Natural killer cell treated with Interleukin-12 subunit alpha and Interleukin-12 subunit beta and Interleukin-15 and Interleukin-18, amount 100 ng/mL, for 72 hours (primary cell): ENCODE results near the gene DNAJC16. TPM values are rescaled to one million over a fixed set of nuclear protein-coding genes. Genes with fewer than 3 reads are reported as not detected.
"Not testable (repeated sequence)": the region's sequence is repeated elsewhere in the genome, so short reads cannot be mapped to it uniquely, and the experiment has no call there.

ENCODE experiments used
- ATAC-seq, 2 donors: fragments of 150-1000 bp; cut with Tn5 transposase in 1 of 2; sonication (Bioruptor Pico), chemical (Tn5 transposase) in 1 of 2; 2 replicates each; pipeline ENCODE4 v1.10.0; 2021
- DNase-seq: peaks from one replicate; pipeline ENCODE4 v3.0.0; 2022; ENCODE audit warnings: low spot score
- H3K27ac Mint-ChIP-seq, 2 donors: 1 replicate in 1 of 2; 2 replicates in 1 of 2; pipeline ENCODE4 v1.8.0; 2022; ENCODE audit warnings: mixed read lengths in 2 of 2, mild to moderate bottlenecking in 1 of 2, moderate library complexity in 1 of 2
- H3K27me3 Mint-ChIP-seq, 2 donors: 1 replicate in 1 of 2; 2 replicates in 1 of 2; pipeline ENCODE4 v1.8.0; 2022; ENCODE audit warnings: mixed read lengths in 2 of 2
- H3K36me3 Mint-ChIP-seq: one replicate; pipeline ENCODE4 v1.8.0; 2022; ENCODE audit warnings: mixed read lengths
- H3K4me1 Mint-ChIP-seq, 2 donors: 1 replicate in 1 of 2; 2 replicates in 1 of 2; pipeline ENCODE4 v1.8.0; 2022; ENCODE audit warnings: low read depth in 2 of 2, mixed read lengths in 2 of 2, mild to moderate bottlenecking in 1 of 2
- H3K4me3 Mint-ChIP-seq: one replicate; pipeline ENCODE4 v1.8.0; 2022; ENCODE audit warnings: mixed read lengths
- H3K9me3 Mint-ChIP-seq: 2 replicates; pipeline ENCODE4 v1.8.0; 2022; ENCODE audit warnings: mixed read lengths
- total RNA-seq, 2 donors: library from RNA; stranded (reverse); gene quantifications; one replicate each; pipeline ENCODE4 v1.2.3, GENCODE V29; 2022

DNAJC16 gene
- total RNA-seq, 2 donors from 2014 or later = 15.5 to 23.7 TPM

DNA sequence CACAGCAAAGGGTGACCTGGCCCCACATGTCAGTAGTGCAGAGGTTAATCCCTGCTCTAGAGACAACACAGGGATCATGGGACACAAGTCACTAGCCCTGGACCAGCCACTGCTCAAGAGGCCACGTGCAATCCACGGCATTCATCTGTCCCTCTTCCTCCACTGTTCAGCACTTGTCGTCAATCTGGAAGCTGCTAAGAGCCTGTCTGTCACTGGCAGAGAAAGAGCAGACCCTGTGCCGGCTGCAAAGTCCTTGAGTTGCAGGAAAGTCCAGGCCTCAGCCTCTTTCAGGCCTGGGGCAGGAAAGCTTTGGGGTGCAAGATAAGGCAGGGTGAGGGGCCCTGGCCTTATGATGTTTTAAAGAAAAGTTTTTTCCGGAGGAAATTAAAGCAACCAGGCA is 34.1 kb upstream of the DNAJC16 start:
- no peak overlapping the region for H3K4me3 Mint-ChIP-seq
- H3K27ac Mint-ChIP-seq = no peak overlapping the region
- DNase-seq = no peak
- ATAC-seq = no peak
- H3K36me3 Mint-ChIP-seq = no peaks in the 10 kb centered on the region
- no peaks in the 10 kb centered on the region for H3K9me3 Mint-ChIP-seq
- no peaks in the 10 kb centered on the region for H3K4me1 Mint-ChIP-seq
- no peaks in the 10 kb centered on the region for H3K27me3 Mint-ChIP-seq

DNA sequence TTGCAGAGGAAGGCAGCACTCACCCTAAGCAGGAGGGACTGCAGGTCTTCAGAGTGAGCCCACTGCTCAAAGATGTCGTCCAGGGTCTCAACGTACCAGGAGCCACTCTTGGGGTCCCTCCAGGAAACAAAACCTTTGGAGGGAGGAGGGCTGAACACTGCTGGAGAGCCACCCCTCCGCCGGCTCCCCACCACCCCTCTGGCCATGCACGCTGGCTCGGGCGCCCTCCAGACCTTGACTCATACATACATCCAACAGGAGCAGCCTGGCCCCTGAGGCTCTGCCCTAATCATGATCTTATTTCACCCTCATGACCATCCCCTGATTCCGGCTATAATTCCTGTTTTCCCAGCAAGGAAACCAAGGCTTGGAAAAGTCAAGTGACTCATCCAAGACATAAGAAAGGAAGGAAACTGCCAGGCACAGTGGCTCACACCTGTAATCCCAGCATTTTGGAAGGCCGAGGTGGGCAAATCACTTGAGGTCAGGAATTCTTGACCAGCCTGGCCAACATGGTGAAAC is 32.7 kb upstream of the DNAJC16 start:
- no peak overlapping the region for H3K4me3 Mint-ChIP-seq
- no peaks in the 10 kb centered on the region for H3K36me3 Mint-ChIP-seq
- DNase-seq = no peak
- H3K9me3 Mint-ChIP-seq = no peaks in the 10 kb centered on the region
- H3K27me3 Mint-ChIP-seq = no peaks in the 10 kb centered on the region
- H3K4me1 Mint-ChIP-seq = no peaks in the 10 kb centered on the region
- no peak for ATAC-seq
- H3K27ac Mint-ChIP-seq = no peak overlapping the region

DNA sequence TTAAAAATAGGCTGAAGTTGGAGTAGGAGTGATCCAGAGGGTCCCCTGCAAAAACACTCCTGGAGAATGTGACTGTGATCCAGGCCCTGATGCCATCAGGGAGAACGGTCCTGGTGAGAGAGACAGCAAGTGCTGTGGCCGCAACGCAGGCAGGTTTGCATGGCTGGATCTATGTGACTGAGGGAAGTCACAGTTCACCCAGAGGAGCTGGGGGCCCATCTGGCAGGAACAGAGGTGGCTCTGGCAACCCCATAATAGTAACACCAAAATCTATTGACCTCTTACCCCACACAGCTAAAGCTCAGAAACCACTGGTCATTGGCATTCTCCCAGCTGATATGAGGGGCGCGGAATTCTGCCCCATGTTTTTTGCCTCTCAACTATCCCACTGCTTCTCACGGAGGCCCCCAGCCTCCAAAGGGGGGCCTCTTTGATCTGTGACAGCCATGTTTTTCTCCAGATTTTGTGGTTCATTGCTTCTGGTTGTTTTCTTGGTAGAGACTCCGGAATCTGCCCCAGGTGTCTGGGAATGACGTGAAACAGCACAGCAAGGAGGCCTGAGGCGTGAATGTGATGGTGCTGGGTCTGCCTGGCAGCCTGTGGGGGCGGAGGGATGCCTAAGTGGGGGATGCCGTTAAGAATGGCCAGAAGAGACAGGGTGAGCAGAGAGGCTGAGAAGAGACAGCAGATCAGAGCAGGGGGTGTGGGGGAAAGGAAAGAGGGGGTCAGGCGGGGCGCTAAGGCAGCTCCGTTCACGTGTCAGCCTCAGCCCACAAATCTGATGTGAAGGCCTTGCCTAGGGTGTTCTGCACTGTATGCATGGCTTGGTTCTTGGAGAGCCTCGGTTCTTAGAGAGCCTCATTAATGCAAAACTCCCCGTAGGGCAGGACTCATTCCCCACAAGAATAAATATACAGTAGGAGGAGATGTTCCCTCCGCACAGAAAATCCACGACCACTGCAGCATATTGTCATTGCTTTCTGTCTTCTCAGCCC is 26.2 kb upstream of the DNAJC16 start:
- Mint-ChIP-seq H3K4me3 (no peak overlapping the region), H3K36me3 (no peaks in the 10 kb centered on the region), H3K9me3 (no peaks in the 10 kb centered on the region), H3K4me1 (no peaks in the 10 kb centered on the region), H3K27ac (no peak overlapping the region), H3K27me3 (no peaks in the 10 kb centered on the region)
- ATAC-seq = no peak
- DNase-seq = no peak

DNA sequence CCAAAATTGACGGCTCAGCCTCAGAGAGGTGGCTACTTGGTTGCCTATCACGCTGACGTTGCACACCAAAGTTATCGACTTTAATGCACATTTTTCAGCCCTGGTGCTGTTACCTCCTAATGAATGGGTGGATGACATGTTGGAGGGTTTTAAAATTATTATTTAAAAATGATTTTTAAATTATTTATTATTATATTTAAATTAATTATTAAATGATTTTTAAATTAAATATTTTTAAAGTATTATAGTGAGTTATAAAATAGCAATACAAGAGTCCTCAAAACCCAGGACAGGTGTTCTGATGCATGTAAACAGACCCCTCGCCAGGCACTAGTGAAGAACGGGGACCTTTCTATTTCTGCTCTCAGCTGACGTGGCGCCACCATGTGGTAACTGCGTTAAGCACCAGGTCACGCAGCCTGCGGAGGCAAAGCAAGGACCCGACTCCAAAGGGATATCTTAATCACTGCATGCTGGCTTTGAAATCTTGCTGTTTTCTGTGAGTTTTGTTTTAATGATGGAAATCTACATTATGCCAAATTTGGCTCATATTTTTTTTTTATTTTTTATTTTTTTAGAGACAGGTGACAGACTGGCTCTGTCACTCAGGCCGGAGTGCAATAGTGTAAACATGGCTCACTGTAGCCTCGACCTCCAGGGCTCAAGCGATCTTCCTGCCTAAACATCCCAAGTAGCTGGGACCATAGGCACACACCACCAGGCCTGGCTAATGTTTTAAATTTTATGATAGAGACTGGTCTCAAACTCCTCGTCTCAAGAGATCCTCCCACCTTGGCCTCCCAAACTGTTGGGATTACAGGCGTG is 25.2 kb upstream of the DNAJC16 start:
- H3K9me3 Mint-ChIP-seq = no peaks in the 10 kb centered on the region
- H3K4me1 Mint-ChIP-seq = no peaks in the 10 kb centered on the region
- ATAC-seq (peak; percentile 58 to 59), DNase-seq (no peak)
- H3K36me3 Mint-ChIP-seq = no peaks in the 10 kb centered on the region
- no peak overlapping the region for H3K27ac Mint-ChIP-seq
- H3K4me3 Mint-ChIP-seq = no peak overlapping the region
- H3K27me3 Mint-ChIP-seq = no peaks in the 10 kb centered on the region

DNA sequence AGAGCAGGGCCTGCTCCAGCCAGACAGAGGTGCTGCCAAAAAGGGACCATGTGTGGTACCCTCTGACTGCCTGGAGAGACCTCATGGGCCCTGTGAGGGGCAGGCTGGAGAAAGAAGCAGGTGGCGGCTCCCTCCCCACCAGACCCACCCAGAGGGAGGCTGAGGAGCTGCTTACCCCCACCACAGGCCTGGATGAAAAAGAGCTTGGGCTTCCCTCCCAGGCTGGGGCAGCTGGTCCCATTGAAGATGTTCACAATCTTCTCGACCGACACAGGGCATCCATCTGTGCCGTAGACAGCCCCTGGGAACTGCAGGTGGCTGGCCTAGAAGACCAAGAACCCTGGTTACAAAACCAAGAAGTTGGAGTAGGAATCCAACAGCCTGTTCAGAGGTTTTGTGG is 22.2 kb upstream of the DNAJC16 start:
- DNase-seq = no peak
- Mint-ChIP-seq H3K4me1 (no peaks in the 10 kb centered on the region), H3K27ac (no peak overlapping the region), H3K9me3 (no peaks in the 10 kb centered on the region), H3K4me3 (no peak overlapping the region), H3K36me3 (no peaks in the 10 kb centered on the region), H3K27me3 (no peaks in the 10 kb centered on the region)
- ATAC-seq = no peak

DNA sequence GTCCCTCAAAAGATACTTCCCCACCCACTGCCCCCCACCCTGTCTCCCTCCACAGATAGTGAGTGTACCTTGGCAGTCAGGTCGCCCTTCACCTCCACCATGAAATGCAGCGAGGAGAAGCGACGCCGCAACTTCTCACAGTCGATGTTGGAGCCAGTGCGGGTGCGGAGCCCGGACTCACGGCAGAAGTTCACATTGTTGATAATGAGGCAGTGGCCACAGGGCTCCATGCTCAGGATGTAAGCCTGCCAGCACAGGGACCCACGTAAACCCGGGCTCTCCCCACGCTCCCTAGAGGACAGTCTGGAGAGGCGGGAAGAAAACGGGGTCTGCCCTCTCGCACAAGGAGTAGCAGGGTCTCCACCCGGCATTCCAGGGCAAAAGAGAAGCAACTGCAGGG is 19.8 kb upstream of the DNAJC16 start:
- no peak overlapping the region for H3K4me3 Mint-ChIP-seq
- H3K27ac Mint-ChIP-seq = no peak overlapping the region
- ATAC-seq = no peak
- H3K9me3 Mint-ChIP-seq = no peaks in the 10 kb centered on the region
- H3K4me1 Mint-ChIP-seq = no peaks in the 10 kb centered on the region
- DNase-seq = no peak
- H3K36me3 Mint-ChIP-seq = no peaks in the 10 kb centered on the region
- H3K27me3 Mint-ChIP-seq = no peaks in the 10 kb centered on the region

DNA sequence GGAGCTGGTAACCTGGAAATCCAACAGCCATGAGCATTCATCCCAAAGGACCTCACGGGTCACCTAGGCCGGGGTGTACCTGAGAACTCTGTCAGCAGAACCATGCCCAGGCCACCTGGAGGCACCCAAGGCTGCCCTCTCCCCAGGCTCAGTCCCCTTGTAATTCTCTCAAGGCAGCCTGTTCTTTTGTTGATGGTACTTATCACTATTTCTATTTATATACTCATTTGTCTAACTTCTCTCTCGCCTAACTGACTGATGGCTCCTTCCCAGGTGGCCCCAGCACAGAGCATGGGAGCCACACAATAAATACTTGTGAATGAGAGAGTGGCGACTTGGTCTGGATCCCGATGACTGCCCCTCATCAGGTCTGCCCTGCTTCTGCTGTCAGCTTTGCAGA is 19.4 kb upstream of the DNAJC16 start:
- no peak for DNase-seq
- Mint-ChIP-seq H3K9me3 (no peaks in the 10 kb centered on the region), H3K27me3 (no peaks in the 10 kb centered on the region), H3K36me3 (no peaks in the 10 kb centered on the region), H3K27ac (no peak overlapping the region), H3K4me3 (no peak overlapping the region), H3K4me1 (no peaks in the 10 kb centered on the region)
- no peak for ATAC-seq

DNA sequence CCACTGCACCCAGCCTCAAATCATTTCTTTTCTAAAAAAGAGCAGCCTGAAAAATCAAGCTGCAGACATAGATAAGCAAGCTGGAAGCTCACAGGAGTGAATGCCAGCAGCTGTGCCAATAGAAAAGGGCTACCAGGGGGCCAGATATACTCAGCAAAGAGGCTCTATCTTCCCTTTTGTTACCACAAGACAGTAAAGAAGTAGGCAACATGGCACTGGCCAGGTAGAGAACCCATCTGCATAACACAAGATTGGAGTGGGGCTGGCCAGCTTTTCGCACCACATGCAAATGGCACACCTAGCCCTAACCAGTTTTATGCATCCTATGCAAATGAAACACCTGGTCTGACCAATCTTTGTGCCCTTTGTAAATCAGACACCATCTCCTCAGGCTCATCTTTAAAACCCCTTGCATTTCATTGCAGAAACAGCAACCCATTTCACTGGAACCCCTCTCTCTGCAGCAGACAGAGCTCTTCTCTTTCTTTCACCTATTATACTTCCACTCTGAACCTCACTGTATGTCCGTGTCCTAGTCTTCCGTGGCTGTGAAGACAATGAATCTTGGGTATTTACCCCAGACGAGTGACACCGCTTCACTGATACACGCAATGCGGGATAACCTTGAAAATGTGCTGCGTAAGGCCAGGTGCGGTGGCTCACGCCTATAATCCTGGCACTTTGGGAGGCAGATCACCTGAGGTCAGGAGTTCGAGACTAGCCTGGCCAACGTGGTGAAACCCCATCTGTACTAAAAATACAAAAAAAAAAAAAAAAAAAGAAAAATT is 17.8 kb upstream of the DNAJC16 start:
- Mint-ChIP-seq H3K4me1 (peaks cover under 1 to 2% of the 10 kb centered on the region in 2 donors), H3K27me3 (no peaks in the 10 kb centered on the region), H3K4me3 (no peak overlapping the region), H3K36me3 (no peaks in the 10 kb centered on the region), H3K9me3 (no peaks in the 10 kb centered on the region), H3K27ac (no peak overlapping the region)
- ATAC-seq (no peak), DNase-seq (no peak)

DNA sequence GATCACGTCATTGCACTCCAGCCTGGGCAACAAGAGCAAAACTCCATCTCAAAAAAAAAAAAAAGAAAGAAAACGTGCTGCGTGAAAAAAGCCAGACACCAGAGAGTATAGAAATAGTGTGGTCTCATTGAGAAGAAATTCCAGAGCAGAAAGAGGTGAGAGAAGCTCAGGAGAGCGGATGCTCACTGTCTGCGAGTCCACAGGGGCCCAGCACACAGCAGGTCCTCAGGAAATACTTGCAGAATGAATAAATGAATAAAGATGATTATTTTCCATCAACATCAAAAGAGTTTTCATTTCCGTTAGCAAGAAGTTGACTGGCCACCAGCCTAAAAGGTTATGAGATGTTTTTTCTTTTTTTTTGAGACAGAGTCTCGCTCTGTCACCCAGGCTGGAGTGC is 17.1 kb upstream of the DNAJC16 start:
- Mint-ChIP-seq H3K27ac (no peak overlapping the region), H3K9me3 (no peaks in the 10 kb centered on the region), H3K36me3 (no peaks in the 10 kb centered on the region), H3K4me3 (no peak overlapping the region), H3K27me3 (no peaks in the 10 kb centered on the region), H3K4me1 (peaks cover 6 to 7% of the 10 kb centered on the region in 2 donors)
- ATAC-seq (no peak), DNase-seq (no peak)

DNA sequence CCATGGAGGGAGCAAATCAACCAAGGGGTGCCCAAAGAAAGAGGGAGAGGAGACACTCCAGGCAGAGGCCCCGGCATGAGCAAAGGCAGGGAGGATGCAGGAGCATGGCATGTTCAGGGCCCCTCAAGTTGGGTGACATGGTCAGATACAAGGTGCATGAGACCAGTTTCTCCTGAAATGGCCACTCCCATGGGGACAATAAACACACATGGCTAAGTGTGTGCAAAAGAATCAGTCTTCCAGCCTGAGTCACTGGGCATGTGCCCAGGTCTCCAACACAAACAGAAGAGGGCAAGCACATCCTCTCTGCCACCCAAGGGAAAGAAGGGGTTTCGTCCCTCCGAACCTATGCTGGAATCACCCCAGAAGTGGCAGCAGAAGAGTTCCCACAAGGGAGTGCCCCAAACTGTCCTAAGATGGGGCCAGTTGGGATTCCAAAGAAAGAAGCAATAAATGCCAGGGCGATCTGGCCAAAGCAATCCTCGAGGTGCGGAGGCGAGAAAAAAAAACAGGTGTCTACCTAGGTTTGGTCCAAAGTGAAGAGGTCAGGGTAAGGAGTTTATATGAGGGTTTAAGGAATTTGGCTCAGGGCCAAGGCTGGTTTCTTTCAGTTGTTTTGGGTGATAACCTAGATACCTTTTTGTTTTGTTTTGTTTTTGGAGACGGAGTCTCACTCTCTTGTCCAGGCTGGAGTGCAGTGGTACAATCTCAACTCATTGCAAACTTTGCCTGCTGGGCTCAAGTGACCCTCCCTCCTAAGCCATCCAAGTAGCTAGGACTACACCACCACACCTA is 15.8 kb upstream of the DNAJC16 start:
- no peak overlapping the region for H3K27ac Mint-ChIP-seq
- H3K27me3 Mint-ChIP-seq = no peaks in the 10 kb centered on the region

DNA sequence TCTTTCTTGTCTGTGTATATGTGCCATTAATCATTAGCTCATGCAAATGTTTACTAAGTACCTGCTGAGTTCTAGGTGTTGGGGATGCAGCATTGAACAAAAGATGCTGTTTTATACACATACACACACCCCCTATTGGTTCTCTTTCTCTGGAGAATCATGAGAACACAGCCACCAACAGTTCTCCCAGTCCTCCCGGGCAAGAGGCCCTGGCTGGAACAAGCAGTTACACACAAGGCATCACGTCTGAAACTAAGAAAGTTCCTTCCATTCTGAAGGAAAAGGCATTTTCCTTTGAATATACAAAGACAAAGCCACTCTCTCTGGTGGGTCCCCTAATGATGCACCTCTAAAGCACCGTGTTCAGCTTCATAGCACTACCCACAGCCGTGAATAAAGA is 13.5 kb upstream of the DNAJC16 start:
- no peak for DNase-seq
- no peaks in the 10 kb centered on the region for H3K27me3 Mint-ChIP-seq
- ATAC-seq = no peak
- peaks cover 15 to 16% of the 10 kb centered on the region in 2 donors for H3K4me1 Mint-ChIP-seq
- peaks cover 12% of the 10 kb centered on the region for H3K36me3 Mint-ChIP-seq
- no peak overlapping the region for H3K4me3 Mint-ChIP-seq
- H3K27ac Mint-ChIP-seq = no peak overlapping the region
- no peaks in the 10 kb centered on the region for H3K9me3 Mint-ChIP-seq

More for the DNA sequence above, 15.8 kb upstream of the DNAJC16 start:
- no peak overlapping the region for H3K4me3 Mint-ChIP-seq
- ATAC-seq (peak in 1 of 2 donors; percentile 13), DNase-seq (no peak)
- H3K36me3 Mint-ChIP-seq = no peaks in the 10 kb centered on the region
- no peaks in the 10 kb centered on the region for H3K9me3 Mint-ChIP-seq
- H3K4me1 Mint-ChIP-seq = peaks cover 12 to 15% of the 10 kb centered on the region in 2 donors

DNA sequence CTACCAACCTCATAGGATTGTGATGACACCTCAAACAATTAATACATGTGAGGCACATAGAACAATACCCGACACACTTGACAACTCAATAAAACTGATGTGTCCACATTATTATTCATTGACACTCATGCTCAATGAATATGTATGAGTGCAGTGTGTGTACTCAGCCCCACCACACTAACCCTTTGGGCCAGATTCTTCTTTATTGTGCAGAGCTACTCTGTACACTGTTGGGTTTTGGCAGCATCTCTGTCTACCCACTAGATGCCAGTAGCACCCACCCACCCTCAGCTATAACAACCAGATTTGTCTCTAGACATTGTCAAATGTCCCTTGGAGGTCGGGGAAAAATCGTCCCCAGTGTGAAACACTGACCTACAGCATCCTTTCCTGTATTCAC is 12.7 kb upstream of the DNAJC16 start:
- Mint-ChIP-seq H3K27me3 (no peaks in the 10 kb centered on the region), H3K4me3 (no peak overlapping the region), H3K27ac (peak overlapping the region in 1 of 2 donors; percentile 50), H3K36me3 (peaks cover 12% of the 10 kb centered on the region), H3K4me1 (peaks cover 15 to 16% of the 10 kb centered on the region in 2 donors), H3K9me3 (no peaks in the 10 kb centered on the region)
- ATAC-seq (no peak), DNase-seq (no peak)

DNA sequence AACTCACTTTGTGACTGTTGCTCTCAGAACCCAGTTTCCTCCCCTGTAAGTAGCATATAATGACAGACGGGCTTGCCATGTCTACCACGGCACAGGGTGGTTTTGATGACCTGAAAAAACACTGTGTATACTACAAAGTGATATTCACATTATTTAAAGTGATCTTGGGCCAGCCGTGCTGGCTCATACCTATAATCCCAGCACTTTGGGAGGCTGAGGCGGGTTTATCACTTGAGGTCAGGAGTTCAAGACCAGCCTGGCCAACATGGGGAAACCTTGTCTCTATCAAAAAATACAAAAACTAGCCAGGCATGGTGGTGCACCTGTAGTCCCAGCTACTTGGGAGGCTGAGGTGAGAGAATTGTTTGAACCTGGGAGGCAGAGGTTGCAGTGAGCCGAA is 12.1 kb upstream of the DNAJC16 start:
- peaks cover 12% of the 10 kb centered on the region for H3K36me3 Mint-ChIP-seq
- H3K27ac Mint-ChIP-seq = peak overlapping the region in 1 of 2 donors; percentile 50

More for the DNA sequence above, 12.1 kb upstream of the DNAJC16 start:
- not testable (repeated sequence) for ATAC-seq, DNase-seq, H3K9me3 Mint-ChIP-seq, H3K27me3 Mint-ChIP-seq
- peaks cover 15 to 16% of the 10 kb centered on the region in 2 donors for H3K4me1 Mint-ChIP-seq
- peak overlapping the region; percentile 8 for H3K4me3 Mint-ChIP-seq
